Uterus (tissue), 4 donors: Measurements from ENCODE around the gene HAUS5. TPM values are rescaled to one million over a fixed set of nuclear protein-coding genes. Genes with fewer than 3 reads are reported as not detected.
A peak's percentile ranks its signal among the peaks of the same experiment; 100 is the strongest.

Source experiments
- DNase-seq, 2 donors: peaks; one replicate each; pipeline ENCODE4 v3.0.0-alpha.2; 2019 to 2020
- H3K27ac ChIP-seq, 2 donors: fragments of 200-600 bp; sonication (generic); 1 replicate in 1 of 2; 2 replicates in 1 of 2; pipeline ENCODE4 v1.5.1; 2016 to 2018
- H3K27me3 ChIP-seq, 2 donors: fragments of 200-600 bp; sonication (generic); one replicate each; pipeline ENCODE4 v1.5.1; 2018 to 2019; ENCODE audit warnings: control low read depth in 1 of 2
- H3K36me3 ChIP-seq, 2 donors: fragments of 200-600 bp; sonication (generic); one replicate each; pipeline ENCODE4 v1.5.1; 2019; ENCODE audit warnings: control low read depth in 1 of 2
- H3K4me1 ChIP-seq, 2 donors: fragments of 200-600 bp; sonication (generic); one replicate each; pipeline ENCODE4 v1.5.1; 2018 to 2019; ENCODE audit warnings: control low read depth in 1 of 2
- H3K4me3 ChIP-seq, 2 donors: fragments of 200-600 bp; sonication (generic); 1 replicate in 1 of 2; 2 replicates in 1 of 2; pipeline ENCODE4 v1.5.1; 2018 to 2019; ENCODE audit warnings: mild to moderate bottlenecking in 1 of 2
- H3K9me3 ChIP-seq, 2 donors: fragments of 200-600 bp; sonication (generic); one replicate each; pipeline ENCODE4 v1.5.1; 2019; ENCODE audit warnings: control low read depth in 1 of 2
- CTCF ChIP-seq, 4 experiments: fragments of 200-600 bp in 2 of 4; fragments of 450-650 bp in 2 of 4; sonication (generic) in 2 of 4; IDR thresholded peaks; one replicate each; pipeline ENCODE4 v1.5.1; 2016 to 2019; ENCODE audit warnings: antibody characterized with exemption in 4 of 4, mild to moderate bottlenecking in 2 of 4, moderate library complexity in 1 of 4
- POLR2A ChIP-seq, 2 donors: fragments of 450-650 bp; IDR thresholded peaks; one replicate each; pipeline ENCODE4 v1.6.1; 2016; ENCODE audit warnings: antibody characterized with exemption in 2 of 2, mild to moderate bottlenecking in 1 of 2, moderate library complexity in 1 of 2
- intact Hi-C: fragments of 100-400 bp; cut with DNase I; formaldehyde crosslinking; loops from one replicate; pipeline ENCODE4 v1.15.1; 2023; ENCODE audit warnings: low total_unique reads
- total RNA-seq, 4 donors: library from RNA; depleted of rRNA in 3 of 4; stranded (reverse); fragments of >200 nt in 3 of 4; gene quantifications; one replicate each; pipeline versions ENCODE4 v1.1.0 to v1.2.4, GENCODE V29; 2014 to 2023
- donor health status: DM: yes; HTN: yes; CAD: no.

Gene HAUS5
- total RNA-seq, 4 donors from 2014 or later = 6.1 to 37.9 (median 17.7) TPM

- Histone ChIP-seq H3K27me3 (no peaks in the 10 kb centered on the region), H3K36me3 (no peaks in the 10 kb centered on the region), H3K9me3 (no peaks in the 10 kb centered on the region), H3K4me1 (peaks cover 0 to 4% of the 10 kb centered on the region in 2 donors), H3K27ac (no peak overlapping the region), H3K4me3 (no peak overlapping the region)
- intact Hi-C loops = no loop called here
- no peak for DNase-seq
- TF ChIP-seq CTCF (IDR thresholded peaks at IDR 0.05) (no peak), POLR2A (IDR thresholded peaks at IDR 0.05) (no peak)
Observed at GRCh38 chr19:35607661-35608060, 4.9 kb upstream of the HAUS5 start.

- Histone ChIP-seq H3K27ac (no peak overlapping the region), H3K9me3 (no peaks in the 10 kb centered on the region), H3K27me3 (no peaks in the 10 kb centered on the region), H3K4me3 (no peak overlapping the region), H3K36me3 (no peaks in the 10 kb centered on the region), H3K4me1 (peaks cover 0 to 4% of the 10 kb centered on the region in 2 donors)
- intact Hi-C loops = no loop called here
- TF ChIP-seq CTCF (IDR thresholded peaks at IDR 0.05) (no peak), POLR2A (IDR thresholded peaks at IDR 0.05) (no peak)
- DNase-seq = no peak
Observed at GRCh38 chr19:35608251-35608650, 4.3 kb upstream of the HAUS5 start.

GRCh38 chr19:35609851-35610353 is 2.6 kb upstream of the HAUS5 start:
- TF ChIP-seq POLR2A (IDR thresholded peaks at IDR 0.05) = no peak
- no peak for TF ChIP-seq CTCF (IDR thresholded peaks at IDR 0.05)
- H3K27ac ChIP-seq = no peak overlapping the region
- H3K27me3 ChIP-seq = no peaks in the 10 kb centered on the region
- H3K36me3 ChIP-seq = no peaks in the 10 kb centered on the region
- no peak overlapping the region for H3K4me3 ChIP-seq
- intact Hi-C loops = no loop called here
- H3K9me3 ChIP-seq = no peaks in the 10 kb centered on the region
- DNase-seq = no peak
- H3K4me1 ChIP-seq = peaks cover 0 to 4% of the 10 kb centered on the region in 2 donors

GRCh38 chr19:35612224-35612558 is 344 bp upstream of the HAUS5 start:
- no peak for DNase-seq
- Histone ChIP-seq H3K4me3 (peak overlapping the region; percentile 54 to 78), H3K27ac (peak overlapping the region in 1 of 2 donors; percentile 82), H3K36me3 (no peaks in the 10 kb centered on the region), H3K9me3 (no peaks in the 10 kb centered on the region), H3K4me1 (peaks cover 0 to 4% of the 10 kb centered on the region in 2 donors), H3K27me3 (no peaks in the 10 kb centered on the region)
- intact Hi-C loops = no loop called here
- TF ChIP-seq CTCF (IDR thresholded peaks at IDR 0.05) (no peak), POLR2A (IDR thresholded peaks at IDR 0.05) (no peak)

GRCh38 chr19:35613574-35613973 is 1.0 kb downstream of the HAUS5 start:
- Histone ChIP-seq H3K4me3 (no peak overlapping the region), H3K27ac (no peak overlapping the region), H3K36me3 (no peaks in the 10 kb centered on the region), H3K4me1 (peaks cover 0 to 4% of the 10 kb centered on the region in 2 donors), H3K27me3 (no peaks in the 10 kb centered on the region), H3K9me3 (no peaks in the 10 kb centered on the region)
- no peak for DNase-seq
- no peak for TF ChIP-seq POLR2A (IDR thresholded peaks at IDR 0.05)
- no peak for TF ChIP-seq CTCF (IDR thresholded peaks at IDR 0.05)
- intact Hi-C loops = no loop called here
